AG10803 (cell line): Measurements from ENCODE around the gene MYF6.

Experiments used
- DNase-seq: peaks from one replicate; pipeline ENCODE4 v3.0.0; 2010; ENCODE audit warnings: low read depth
- H3K4me3 ChIP-seq: 2 replicates; pipeline ENCODE4 v1.5.1; 2011; ENCODE audit warnings: mild to moderate bottlenecking, low read length, control low read depth
- CTCF ChIP-seq: conservative IDR thresholded peaks from 2 replicates; pipeline ENCODE4 v1.5.1; 2011; ENCODE audit warnings: mild to moderate bottlenecking, low read length, control low read depth, inconsistent platforms

Gene MYF6

GRCh38 chr12:80704420-80704819, 3.0 kb upstream of the MYF6 start:
- no peak overlapping the region for H3K4me3 ChIP-seq
- no peak for DNase-seq
- no peak for TF ChIP-seq CTCF

GRCh38 chr12:80707830-80708258, 410 bp downstream of the MYF6 start:
- no peak for DNase-seq

GRCh38 chr12:80708259-80708974, 983 bp downstream of the MYF6 start:
- no peak for DNase-seq
- H3K4me3 ChIP-seq = no peak overlapping the region

More at GRCh38 chr12:80707830-80708258, 410 bp downstream of the MYF6 start:
- TF ChIP-seq CTCF = no peak
- no peak overlapping the region for H3K4me3 ChIP-seq

GRCh38 chr12:80708975-80709328, 1.5 kb downstream of the MYF6 start:
- DNase-seq = no peak
- TF ChIP-seq CTCF = no peak
- H3K4me3 ChIP-seq = no peak overlapping the region

More at GRCh38 chr12:80708259-80708974, 983 bp downstream of the MYF6 start:
- no peak for TF ChIP-seq CTCF

GRCh38 chr12:80709811-80710726, 2.6 kb downstream of the MYF6 start:
- DNase-seq = no peak
- TF ChIP-seq CTCF = peak; percentile 21; the same call in 1 of the 2 replicates
- H3K4me3 ChIP-seq = no peak overlapping the region

- no peak for TF ChIP-seq CTCF
- no peak for DNase-seq
- no peak overlapping the region for H3K4me3 ChIP-seq
Observed at GRCh38 chr12:80710727-80711449, 3.5 kb downstream of the MYF6 start.
